ENCODE results near the gene CTRL.
A peak's percentile ranks its signal among the peaks of the same experiment; 100 is the strongest.

The CTRL gene

GRCh38 chr16:67968400-67969253 is 37.0 kb upstream of the CTRL start, which contains the start of gene SLC12A4:
TSS of gene SLC12A4 (minus strand) at chr16:67968637. CDS start at chr16:67968553, 84 bp downstream.
- H3K4me3 ChIP-seq (ENCODE audit: low read length), result peak within 1 kb of the TSS; percentile 92
- H3K36me3 ChIP-seq (ENCODE audit: control insufficient read depth, insufficient read depth, low read length, severe bottlenecking), result no peaks in the 10 kb centered on the region
- H3K27me3 ChIP-seq (replicated peaks; ENCODE audit: control insufficient read depth, insufficient read depth, low read length), result no peaks in the 10 kb centered on the region
- H3K9ac ChIP-seq (ENCODE audit: low read length), result peak within 1 kb of the TSS; percentile 97
- DNase-seq (ENCODE audit: low read depth), result peak; percentile 92
- H3K4me1 ChIP-seq (ENCODE audit: control insufficient read depth, insufficient read depth, low read length), result peaks cover 41% of the 10 kb centered on the region
- no peaks in the 10 kb centered on the region for H3K9me3 ChIP-seq (ENCODE audit: control insufficient read depth, low read length)

GRCh38 chr16:67967958-67968399 is 36.3 kb upstream of the CTRL start:
- Histone ChIP-seq H3K27me3 (replicated peaks; ENCODE audit: control insufficient read depth, insufficient read depth, low read length) (no peaks in the 10 kb centered on the region), H3K9ac (ENCODE audit: low read length) (peak overlapping the region; percentile 97), H3K4me3 (ENCODE audit: low read length) (peak overlapping the region; percentile 92), H3K9me3 (ENCODE audit: control insufficient read depth, low read length) (no peaks in the 10 kb centered on the region), H3K36me3 (ENCODE audit: control insufficient read depth, insufficient read depth, low read length, severe bottlenecking) (peaks cover under 1% of the 10 kb centered on the region), H3K4me1 (ENCODE audit: control insufficient read depth, insufficient read depth, low read length) (peaks cover 48% of the 10 kb centered on the region)
- DNase-seq (ENCODE audit: low read depth), result peak; percentile 86

- DNase-seq (ENCODE audit: low read depth), result peak; percentile 51
- H3K9me3 ChIP-seq (ENCODE audit: control insufficient read depth, low read length), result no peaks in the 10 kb centered on the region
- peaks cover 6% of the 10 kb centered on the region for H3K36me3 ChIP-seq (ENCODE audit: control insufficient read depth, insufficient read depth, low read length, severe bottlenecking)
- peak overlapping the region; percentile 92 for H3K4me3 ChIP-seq (ENCODE audit: low read length)
- H3K27me3 ChIP-seq (replicated peaks; ENCODE audit: control insufficient read depth, insufficient read depth, low read length), result no peaks in the 10 kb centered on the region
- peak overlapping the region; percentile 97 for H3K9ac ChIP-seq (ENCODE audit: low read length)
- peaks cover 54% of the 10 kb centered on the region for H3K4me1 ChIP-seq (ENCODE audit: control insufficient read depth, insufficient read depth, low read length)
These were observed 35.7 kb upstream of the CTRL start for GRCh38 chr16:67967183-67967957.

GRCh38 chr16:67966549-67967182 is 35.0 kb upstream of the CTRL start:
- H3K4me3 ChIP-seq (ENCODE audit: low read length), result peak overlapping the region; percentile 92
- DNase-seq (ENCODE audit: low read depth), result peak; percentile 59
- peaks cover 59% of the 10 kb centered on the region for H3K4me1 ChIP-seq (ENCODE audit: control insufficient read depth, insufficient read depth, low read length)
- H3K9me3 ChIP-seq (ENCODE audit: control insufficient read depth, low read length), result no peaks in the 10 kb centered on the region
- H3K9ac ChIP-seq (ENCODE audit: low read length), result peak overlapping the region; percentile 97
- peaks cover 13% of the 10 kb centered on the region for H3K36me3 ChIP-seq (ENCODE audit: control insufficient read depth, insufficient read depth, low read length, severe bottlenecking)
- no peaks in the 10 kb centered on the region for H3K27me3 ChIP-seq (replicated peaks; ENCODE audit: control insufficient read depth, insufficient read depth, low read length)

- Histone ChIP-seq H3K4me3 (ENCODE audit: low read length) (peak overlapping the region; percentile 92), H3K4me1 (ENCODE audit: control insufficient read depth, insufficient read depth, low read length) (peaks cover 59% of the 10 kb centered on the region), H3K9me3 (ENCODE audit: control insufficient read depth, low read length) (no peaks in the 10 kb centered on the region), H3K36me3 (ENCODE audit: control insufficient read depth, insufficient read depth, low read length, severe bottlenecking) (peaks cover 21% of the 10 kb centered on the region), H3K9ac (ENCODE audit: low read length) (peak overlapping the region; percentile 97), H3K27me3 (replicated peaks; ENCODE audit: control insufficient read depth, insufficient read depth, low read length) (no peaks in the 10 kb centered on the region)
- DNase-seq (ENCODE audit: low read depth), result peak; percentile 21
These were observed 34.2 kb upstream of the CTRL start for GRCh38 chr16:67965668-67966548.

- peaks cover 69% of the 10 kb centered on the region for H3K4me1 ChIP-seq (ENCODE audit: control insufficient read depth, insufficient read depth, low read length)
- H3K27me3 ChIP-seq (replicated peaks; ENCODE audit: control insufficient read depth, insufficient read depth, low read length), result no peaks in the 10 kb centered on the region
- DNase-seq (ENCODE audit: low read depth), result no peak
- peaks cover 32% of the 10 kb centered on the region for H3K36me3 ChIP-seq (ENCODE audit: control insufficient read depth, insufficient read depth, low read length, severe bottlenecking)
- H3K4me3 ChIP-seq (ENCODE audit: low read length), result no peak overlapping the region
- H3K9ac ChIP-seq (ENCODE audit: low read length), result no peak overlapping the region
- H3K9me3 ChIP-seq (ENCODE audit: control insufficient read depth, low read length), result no peaks in the 10 kb centered on the region
These were observed 32.9 kb upstream of the CTRL start for GRCh38 chr16:67964477-67965131.

- Histone ChIP-seq H3K9ac (ENCODE audit: low read length) (no peak overlapping the region), H3K4me3 (ENCODE audit: low read length) (no peak overlapping the region), H3K9me3 (ENCODE audit: control insufficient read depth, low read length) (no peaks in the 10 kb centered on the region), H3K36me3 (ENCODE audit: control insufficient read depth, insufficient read depth, low read length, severe bottlenecking) (peaks cover 38% of the 10 kb centered on the region), H3K27me3 (replicated peaks; ENCODE audit: control insufficient read depth, insufficient read depth, low read length) (no peaks in the 10 kb centered on the region), H3K4me1 (ENCODE audit: control insufficient read depth, insufficient read depth, low read length) (peaks cover 73% of the 10 kb centered on the region)
- DNase-seq (ENCODE audit: low read depth), result peak; percentile 33
These were observed 32.1 kb upstream of the CTRL start for GRCh38 chr16:67963662-67964321.

GRCh38 chr16:67963292-67963661 is 31.6 kb upstream of the CTRL start:
- peaks cover 43% of the 10 kb centered on the region for H3K36me3 ChIP-seq (ENCODE audit: control insufficient read depth, insufficient read depth, low read length, severe bottlenecking)
- peaks cover 76% of the 10 kb centered on the region for H3K4me1 ChIP-seq (ENCODE audit: control insufficient read depth, insufficient read depth, low read length)
- H3K4me3 ChIP-seq (ENCODE audit: low read length), result no peak overlapping the region
- no peaks in the 10 kb centered on the region for H3K27me3 ChIP-seq (replicated peaks; ENCODE audit: control insufficient read depth, insufficient read depth, low read length)
- H3K9me3 ChIP-seq (ENCODE audit: control insufficient read depth, low read length), result no peaks in the 10 kb centered on the region
- no peak overlapping the region for H3K9ac ChIP-seq (ENCODE audit: low read length)
- DNase-seq (ENCODE audit: low read depth), result no peak

GRCh38 chr16:67962135-67962534 is 30.5 kb upstream of the CTRL start:
- Histone ChIP-seq H3K4me3 (ENCODE audit: low read length) (no peak overlapping the region), H3K4me1 (ENCODE audit: control insufficient read depth, insufficient read depth, low read length) (peaks cover 75% of the 10 kb centered on the region), H3K27me3 (replicated peaks; ENCODE audit: control insufficient read depth, insufficient read depth, low read length) (no peaks in the 10 kb centered on the region), H3K9me3 (ENCODE audit: control insufficient read depth, low read length) (no peaks in the 10 kb centered on the region), H3K36me3 (ENCODE audit: control insufficient read depth, insufficient read depth, low read length, severe bottlenecking) (peaks cover 54% of the 10 kb centered on the region), H3K9ac (ENCODE audit: low read length) (no peak overlapping the region)
- no peak for DNase-seq (ENCODE audit: low read depth)

- Histone ChIP-seq H3K9ac (ENCODE audit: low read length) (no peak overlapping the region), H3K36me3 (ENCODE audit: control insufficient read depth, insufficient read depth, low read length, severe bottlenecking) (peaks cover 54% of the 10 kb centered on the region), H3K9me3 (ENCODE audit: control insufficient read depth, low read length) (no peaks in the 10 kb centered on the region), H3K4me1 (ENCODE audit: control insufficient read depth, insufficient read depth, low read length) (peaks cover 70% of the 10 kb centered on the region), H3K4me3 (ENCODE audit: low read length) (no peak overlapping the region), H3K27me3 (replicated peaks; ENCODE audit: control insufficient read depth, insufficient read depth, low read length) (no peaks in the 10 kb centered on the region)
- DNase-seq (ENCODE audit: low read depth), result no peak
These were observed 29.9 kb upstream of the CTRL start for GRCh38 chr16:67961551-67961957.

All from adipocyte (in vitro differentiated cells).